AG09309 (cell line): ENCODE measurements around the gene CFAP20DC.

Experiments used
- DNase-seq: peaks from one replicate; pipeline ENCODE4 v3.0.0-alpha.2; 2010; ENCODE audit warnings: low read depth
- H3K4me3 ChIP-seq: 2 replicates; pipeline ENCODE4 v1.5.1; 2011; ENCODE audit warnings: mild to moderate bottlenecking, low read depth, low read length, moderate library complexity; ENCODE audit not compliant: control insufficient read depth
- CTCF ChIP-seq: IDR thresholded peaks from 2 replicates; pipeline ENCODE4 v1.5.1; 2011; ENCODE audit warnings: mild to moderate bottlenecking, low read depth, low read length, inconsistent platforms; ENCODE audit not compliant: insufficient read depth, control insufficient read depth; ENCODE audit errors: missing control alignments

CFAP20DC gene

GRCh38 chr3:58772462-58772861 is 277.4 kb downstream of the CFAP20DC start:
- TF ChIP-seq CTCF, result no peak
- no peak for DNase-seq
- no peak overlapping the region for H3K4me3 ChIP-seq

GRCh38 chr3:58769065-58769464 is 280.8 kb downstream of the CFAP20DC start:
- TF ChIP-seq CTCF, result no peak
- DNase-seq, result no peak
- no peak overlapping the region for H3K4me3 ChIP-seq

GRCh38 chr3:58766587-58767282 is 283.1 kb downstream of the CFAP20DC start:
- no peak for TF ChIP-seq CTCF
- DNase-seq, result no peak
- no peak overlapping the region for H3K4me3 ChIP-seq

GRCh38 chr3:58755150-58755549 is 294.7 kb downstream of the CFAP20DC start:
- DNase-seq, result no peak
- no peak for TF ChIP-seq CTCF
- no peak overlapping the region for H3K4me3 ChIP-seq

- H3K4me3 ChIP-seq, result no peak overlapping the region
- TF ChIP-seq CTCF, result no peak
- DNase-seq, result no peak
Observed at GRCh38 chr3:58754074-58754473, 295.8 kb downstream of the CFAP20DC start.

- H3K4me3 ChIP-seq, result no peak overlapping the region
- no peak for DNase-seq
- TF ChIP-seq CTCF, result no peak
Observed at GRCh38 chr3:58751882-58752567, 297.8 kb downstream of the CFAP20DC start.
